HTR-8/SVneo (cell line): ENCODE data around the gene BLOC1S5.
"Not testable (repeated sequence)": the region's sequence is repeated elsewhere in the genome, so short reads cannot be mapped to it uniquely, and the experiment has no call there.

ENCODE experiments used
- DNase-seq: peaks from one replicate; pipeline ENCODE4 v3.0.0; 2011; ENCODE audit warnings: low spot score, mixed read lengths; ENCODE audit not compliant: insufficient read length
- FAIRE-seq: peaks from 2 replicates; lab custom pipeline; 2011; peaks lifted over from hg19 to GRCh38; lab: Jason Lieb, UNC

The BLOC1S5 gene

GRCh38 chr6:7999201-7999600 is 65.0 kb downstream of the BLOC1S5 start:
- FAIRE-seq (no peak), DNase-seq (no peak)

- FAIRE-seq (no peak), DNase-seq (no peak)
Measured at GRCh38 chr6:7998103-7998725, 66.0 kb downstream of the BLOC1S5 start.

DNA sequence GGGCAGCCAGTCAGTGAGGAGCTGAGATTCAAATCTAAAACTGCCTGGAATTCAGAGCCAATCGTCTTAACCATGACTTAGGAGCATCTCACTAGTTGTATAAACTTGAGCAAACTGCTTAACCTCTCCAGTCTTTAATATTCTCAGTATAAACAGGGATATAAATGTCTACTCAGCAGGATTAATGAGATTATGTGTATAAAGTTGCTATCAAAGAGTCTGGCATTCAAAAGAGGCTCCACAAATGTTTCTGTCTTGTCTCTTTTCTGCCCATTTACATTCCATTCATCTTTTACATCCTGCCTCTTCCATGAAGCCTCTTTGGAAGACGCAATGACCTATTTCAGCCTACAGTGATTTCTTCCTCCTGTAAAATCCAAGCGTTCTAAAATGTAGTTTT is 66.9 kb downstream of the BLOC1S5 start:
- DNase-seq (no peak), FAIRE-seq (no peak)

- DNase-seq (no peak), FAIRE-seq (no peak)
Measured at GRCh38 chr6:7996538-7997111, 67.6 kb downstream of the BLOC1S5 start.

DNA sequence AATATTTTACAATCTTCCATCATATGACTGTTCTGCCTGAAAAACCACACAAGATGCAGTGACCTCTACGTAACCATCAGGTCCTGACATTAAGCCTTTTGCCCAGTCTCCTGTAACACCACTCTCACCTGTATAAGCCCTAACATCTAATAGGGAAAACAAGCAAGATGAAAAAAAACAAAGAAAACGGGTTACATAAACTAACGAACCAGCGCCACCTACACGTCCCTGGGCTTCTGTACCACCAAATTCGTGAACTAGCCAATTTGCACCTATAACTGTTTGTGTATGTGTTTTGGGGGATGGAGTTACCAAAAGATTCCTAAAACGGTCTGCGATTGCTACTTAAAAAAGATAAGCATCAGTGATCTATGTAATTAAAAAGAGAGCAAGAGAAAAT is 70.2 kb downstream of the BLOC1S5 start:
- FAIRE-seq (no peak), DNase-seq (no peak)

- no peak for DNase-seq
- no peak for FAIRE-seq
Measured at GRCh38 chr6:7993399-7993798, 70.8 kb downstream of the BLOC1S5 start.

- FAIRE-seq (no peak), DNase-seq (peak; percentile 45)
Measured at GRCh38 chr6:7992002-7992815, 72.0 kb downstream of the BLOC1S5 start.

GRCh38 chr6:7991536-7991935 is 72.7 kb downstream of the BLOC1S5 start:
- FAIRE-seq: no peak

GRCh38 chr6:7986219-7986618 is 78.0 kb downstream of the BLOC1S5 start:
- DNase-seq: no peak
- FAIRE-seq: no peak

More at GRCh38 chr6:7991536-7991935, 72.7 kb downstream of the BLOC1S5 start:
- no peak for DNase-seq

DNA sequence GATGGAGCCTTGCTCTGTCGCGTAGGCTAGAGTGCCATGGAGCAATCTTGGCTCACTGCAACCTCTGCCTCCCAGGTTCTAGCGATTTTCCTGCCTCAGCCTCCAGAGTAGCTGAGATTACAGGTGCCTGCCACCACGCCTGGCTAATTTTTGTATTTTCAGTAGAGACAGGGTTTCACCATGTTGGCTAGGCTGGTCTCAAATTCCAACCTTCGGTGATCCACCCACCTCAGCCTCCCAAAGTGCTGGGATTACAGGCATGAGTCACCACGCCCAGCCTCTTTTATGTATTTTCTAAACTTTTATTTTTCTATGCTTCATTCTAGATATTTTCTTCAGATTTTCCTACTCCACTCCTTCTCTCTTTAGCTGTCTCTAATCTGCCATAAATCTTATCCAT is 80.2 kb downstream of the BLOC1S5 start:
- not testable (repeated sequence) for FAIRE-seq, DNase-seq

GRCh38 chr6:7979831-7980230 is 84.4 kb downstream of the BLOC1S5 start:
- DNase-seq (no peak), FAIRE-seq (no peak)

DNA sequence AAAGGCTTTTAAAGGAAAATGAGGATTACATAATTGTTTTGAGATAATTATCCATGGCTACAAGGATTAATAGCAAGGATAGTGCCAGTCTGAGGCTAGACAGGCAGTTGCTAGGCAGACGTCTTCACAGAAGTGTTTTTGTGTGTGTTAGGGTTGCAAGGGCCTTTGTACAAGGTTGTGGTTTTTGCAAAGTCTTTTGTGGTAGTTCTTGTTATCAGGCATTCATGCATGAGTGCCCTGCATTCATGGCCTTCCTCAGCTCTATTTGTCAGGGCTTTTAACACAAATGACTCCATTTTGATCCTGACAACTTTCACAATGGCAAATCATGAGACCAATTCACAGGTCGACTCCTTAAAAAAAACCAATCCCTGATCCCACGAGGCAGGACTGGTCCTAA is 85.5 kb downstream of the BLOC1S5 start:
- FAIRE-seq (no peak), DNase-seq (no peak)

GRCh38 chr6:7976485-7977056 is 87.6 kb downstream of the BLOC1S5 start:
- FAIRE-seq (no peak), DNase-seq (no peak)

GRCh38 chr6:7975764-7976146 is 88.4 kb downstream of the BLOC1S5 start:
- DNase-seq (no peak), FAIRE-seq (no peak)

DNA sequence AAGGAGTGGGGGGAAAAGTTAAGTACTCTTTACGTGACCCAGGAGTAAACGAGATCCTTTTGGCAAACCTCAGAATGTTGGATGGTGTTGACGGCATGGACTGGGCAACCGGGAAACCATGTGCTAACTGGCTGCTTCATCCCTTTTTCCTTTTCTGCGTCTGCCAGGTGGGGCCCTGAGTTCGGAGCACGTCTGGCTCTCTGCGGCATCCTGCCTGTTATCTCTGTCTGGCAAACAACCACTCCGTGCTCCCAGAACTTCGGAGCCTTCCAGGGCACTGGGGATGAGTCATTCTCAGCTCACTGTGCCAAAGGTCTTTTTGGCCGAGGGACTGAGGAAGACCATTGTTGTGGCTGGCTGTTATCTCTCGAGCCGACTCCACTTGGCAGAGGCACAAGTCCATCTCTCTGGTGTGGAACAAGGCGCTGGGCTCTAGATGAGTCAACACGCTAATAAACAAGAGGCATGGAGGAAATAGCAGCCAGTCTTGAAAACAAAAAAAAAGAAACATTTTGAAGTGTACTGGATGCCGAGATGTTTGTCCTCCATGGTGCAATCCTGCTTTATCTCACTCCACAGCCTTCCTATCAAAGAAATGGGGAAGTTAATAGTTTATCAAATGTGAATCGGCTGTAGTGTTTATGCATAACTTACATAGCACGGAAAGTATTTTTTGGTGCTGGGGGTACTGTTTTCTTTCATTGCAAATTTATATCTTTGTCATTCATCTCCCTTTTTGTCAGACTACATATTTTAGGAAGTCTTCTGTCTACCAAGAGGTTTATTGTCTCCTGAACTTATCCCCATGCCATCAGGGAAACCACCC is 89.0 kb downstream of the BLOC1S5 start:
- DNase-seq (peak; percentile 82), FAIRE-seq (peak; percentile 72)

- DNase-seq: no peak
- FAIRE-seq: no peak
Measured at GRCh38 chr6:7974565-7974937, 89.6 kb downstream of the BLOC1S5 start.

- DNase-seq: no peak
Measured at GRCh38 chr6:7973584-7973983, 90.6 kb downstream of the BLOC1S5 start.

DNA sequence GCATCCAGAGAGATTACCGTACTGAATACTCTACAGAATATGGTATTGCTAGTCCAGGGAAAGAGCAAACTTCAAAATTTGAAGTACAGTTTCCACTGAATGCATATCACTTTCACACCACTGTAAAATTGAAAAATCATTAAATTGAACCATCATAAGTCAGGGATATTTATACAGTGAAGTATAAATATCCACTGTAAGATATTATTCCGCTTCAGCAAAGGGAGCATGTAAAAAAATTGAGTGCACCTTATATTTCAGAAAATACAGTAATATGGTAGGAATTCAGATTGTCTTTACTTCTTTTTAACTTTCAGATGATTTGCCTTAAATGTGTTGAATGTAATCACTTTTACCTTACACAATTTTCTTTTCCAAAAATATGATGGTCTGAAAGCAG is 92.7 kb downstream of the BLOC1S5 start:
- DNase-seq (no peak), FAIRE-seq (no peak)

More at GRCh38 chr6:7973584-7973983, 90.6 kb downstream of the BLOC1S5 start:
- FAIRE-seq: no peak

- no peak for FAIRE-seq
- no peak for DNase-seq
Measured at GRCh38 chr6:7970616-7971015, 93.6 kb downstream of the BLOC1S5 start.
